DMS53 treated with DMSO at 0.1 percent for 48 hours (cell line): ENCODE results near the gene SMC3.
"Not testable (repeated sequence)": the region's sequence is repeated elsewhere in the genome, so short reads cannot be mapped to it uniquely, and the experiment has no call there.

ENCODE experiments used
- DNase-seq: peaks from one replicate; lab custom pipeline; 2025; ENCODE audit not compliant: unreplicated experiment; lab: John Stamatoyannopoulos, UW

Gene SMC3

GRCh38 chr10:110567201-110568054, at the start of gene SMC3:
Gene SMC3, plus strand, starts transcription at chr10:110567695. Its CDS starts 122 bp downstream, at chr10:110567817.
- DNase-seq = peak; percentile 95

- DNase-seq = no peak
Observed at GRCh38 chr10:110522365-110522988, 45.0 kb upstream of the SMC3 start.

- DNase-seq = no peak
Observed at GRCh38 chr10:110523736-110524135, 43.8 kb upstream of the SMC3 start.

GRCh38 chr10:110524179-110524858, 43.2 kb upstream of the SMC3 start:
- DNase-seq = no peak

GRCh38 chr10:110524859-110525232, 42.6 kb upstream of the SMC3 start:
- DNase-seq = no peak

GRCh38 chr10:110525349-110526260, 41.9 kb upstream of the SMC3 start:
- DNase-seq = no peak

GRCh38 chr10:110527731-110528171, 39.7 kb upstream of the SMC3 start:
- DNase-seq = no peak

- DNase-seq = no peak
Observed at GRCh38 chr10:110528224-110528996, 39.1 kb upstream of the SMC3 start.

GRCh38 chr10:110528997-110529524, 38.4 kb upstream of the SMC3 start:
- DNase-seq = not testable (repeated sequence)

- no peak for DNase-seq
Observed at GRCh38 chr10:110529596-110530011, 37.9 kb upstream of the SMC3 start.

- DNase-seq = peak; percentile 48
Observed at GRCh38 chr10:110530131-110530831, 37.2 kb upstream of the SMC3 start.

- no peak for DNase-seq
Observed at GRCh38 chr10:110531687-110532086, 35.8 kb upstream of the SMC3 start.

GRCh38 chr10:110532628-110533027, 34.9 kb upstream of the SMC3 start:
- not testable (repeated sequence) for DNase-seq

GRCh38 chr10:110533149-110533548, 34.3 kb upstream of the SMC3 start:
- no peak for DNase-seq

GRCh38 chr10:110534571-110534970, 32.9 kb upstream of the SMC3 start:
- no peak for DNase-seq

- DNase-seq = no peak
Observed at GRCh38 chr10:110535958-110536891, 31.3 kb upstream of the SMC3 start.

GRCh38 chr10:110539091-110539490, 28.4 kb upstream of the SMC3 start:
- DNase-seq = no peak

GRCh38 chr10:110540031-110540430, 27.5 kb upstream of the SMC3 start:
- DNase-seq = peak; percentile 43
